Lung microvascular endothelial cell (primary cell): ENCODE results near the gene GPR17. TPM values are rescaled to one million over a fixed set of nuclear protein-coding genes. Genes with fewer than 3 reads are reported as not detected.

Experiments
- DNase-seq, 2 donors: peaks; one replicate each; pipeline versions ENCODE4 v3.0.0 to v3.0.0-alpha.2; 2010; ENCODE audit warnings: low read depth in 2 of 2
- total RNA-seq: library from RNA; depleted of rRNA; stranded (reverse); fragments of >200 nt; gene quantifications from 2 replicates; pipeline ENCODE4 v1.2.1, GENCODE V29; 2014

Gene GPR17
- total RNA-seq, 1 donor from 2014 or later, result not detected

DNA sequence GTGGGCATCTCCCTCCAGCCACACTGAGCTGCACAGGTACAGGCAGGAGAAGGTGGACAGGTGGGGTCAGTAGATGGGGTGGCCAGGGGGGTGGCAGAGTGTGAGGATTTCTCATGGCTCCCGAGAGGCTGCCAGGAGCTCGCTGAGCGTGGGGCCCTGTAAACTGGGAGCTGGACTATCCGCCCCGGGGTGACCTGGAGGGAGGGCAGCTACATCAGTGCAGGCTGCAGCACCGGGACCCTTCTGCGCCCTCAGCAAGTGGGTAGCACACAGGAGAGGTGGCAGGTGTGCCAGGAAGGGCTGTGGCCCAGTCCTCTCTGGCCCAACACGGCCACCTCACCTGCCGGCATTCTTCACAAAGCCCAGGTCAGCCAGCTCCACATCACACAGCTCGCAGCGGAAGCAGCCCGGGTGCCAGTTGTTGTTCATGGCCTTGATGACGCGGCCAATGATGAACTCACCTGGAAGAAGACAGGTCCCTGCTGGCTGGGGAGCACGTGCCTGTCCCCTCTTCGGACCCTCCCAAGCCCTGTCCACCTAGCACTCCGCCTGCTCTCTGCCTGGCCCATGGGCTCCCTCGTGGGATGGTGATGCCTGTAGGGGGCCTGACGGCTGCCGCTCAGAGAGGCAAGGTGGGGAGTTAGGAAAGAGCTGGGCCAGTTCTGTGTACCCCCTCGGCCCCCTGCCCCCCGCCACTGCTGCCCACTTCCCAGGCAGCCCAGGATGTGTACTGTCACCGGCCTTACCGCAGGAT lies 8.3 kb downstream of the GPR17 start:
- DNase-seq, result no peak

- DNase-seq, result no peak
Measured at GRCh38 chr2:127654838-127655175, 8.9 kb downstream of the GPR17 start.

DNA sequence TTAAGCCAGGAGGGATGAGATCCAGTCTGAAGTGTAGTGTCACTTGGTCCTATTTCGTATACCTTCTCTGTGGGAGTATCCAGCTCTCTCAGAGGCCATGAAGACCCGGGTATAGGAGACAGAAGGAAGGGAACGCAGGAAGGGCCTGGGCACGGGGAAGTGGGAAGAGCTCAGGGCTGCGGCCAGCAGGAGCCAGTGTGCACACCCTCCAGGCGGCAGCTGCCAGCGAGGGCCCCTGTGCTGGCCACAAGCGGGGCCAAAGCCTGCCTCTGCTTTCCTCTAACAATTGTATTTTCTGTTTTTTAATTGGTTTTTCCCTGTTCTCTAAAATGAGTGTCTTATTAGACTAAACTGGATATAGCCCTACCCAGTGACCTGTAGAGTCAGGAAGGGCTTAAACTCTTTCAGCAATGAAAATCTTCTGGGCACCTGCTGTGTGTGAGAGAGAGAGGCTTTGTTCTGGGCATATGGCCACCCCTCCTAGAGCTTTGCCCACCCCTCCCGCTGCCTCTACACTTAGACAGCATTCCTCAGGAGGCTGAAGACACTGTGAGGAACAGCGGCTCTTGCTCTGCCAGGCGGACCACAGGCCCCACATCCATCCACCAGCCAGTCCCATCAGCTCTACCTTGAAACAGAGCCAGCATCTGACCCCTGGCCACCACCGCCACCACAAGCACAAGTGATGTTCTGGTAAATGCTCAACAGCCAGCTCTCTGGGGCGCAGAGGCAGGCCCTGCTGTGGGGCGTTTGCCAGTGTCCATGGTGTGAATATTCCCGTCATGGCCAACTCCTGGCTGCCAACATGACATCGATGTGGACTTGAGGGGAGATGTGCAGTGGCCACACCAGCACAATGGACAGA lies 9.5 kb downstream of the GPR17 start:
- DNase-seq, result no peak

- DNase-seq, result no peak
Measured at GRCh38 chr2:127656569-127657231, 10.7 kb downstream of the GPR17 start.

DNA sequence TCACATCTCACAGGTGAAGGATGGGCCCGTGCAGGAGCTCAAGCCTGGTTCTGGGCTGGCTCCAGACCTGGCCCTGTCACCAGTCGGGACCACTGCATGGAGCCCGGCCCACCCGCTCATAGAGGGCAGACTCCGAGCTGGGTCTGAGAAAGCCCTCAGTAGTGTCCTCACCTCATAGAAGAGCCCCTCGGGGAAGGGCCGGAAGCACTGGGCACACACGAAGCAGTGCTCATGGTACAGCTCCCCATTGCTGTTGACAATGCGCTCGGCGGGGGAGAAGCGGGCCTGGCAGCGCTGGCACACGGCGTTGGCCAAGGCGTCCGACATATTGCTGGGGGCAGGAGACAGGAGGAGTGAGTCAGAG lies 11.3 kb downstream of the GPR17 start:
- DNase-seq, result no peak

DNA sequence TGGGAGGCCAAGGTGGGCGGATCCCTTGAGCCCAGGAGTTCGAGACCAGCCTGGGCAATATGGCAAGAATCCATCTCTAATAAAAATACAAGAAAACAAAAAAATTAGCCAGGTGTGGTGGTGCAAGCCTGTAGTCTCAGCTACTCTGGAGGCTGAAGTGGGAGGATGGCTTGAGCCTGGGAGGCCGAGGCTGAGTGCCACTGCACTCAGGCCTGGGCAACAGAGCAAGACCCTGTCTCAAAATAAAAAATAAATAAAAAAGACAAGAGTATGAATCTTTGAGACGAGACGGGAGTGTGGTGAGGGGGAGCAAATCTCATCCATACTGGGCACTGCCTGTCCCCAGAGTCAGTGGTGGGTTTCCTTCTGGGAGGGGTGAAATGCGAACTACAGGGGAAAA lies 12.2 kb downstream of the GPR17 start:
- no peak for DNase-seq

DNA sequence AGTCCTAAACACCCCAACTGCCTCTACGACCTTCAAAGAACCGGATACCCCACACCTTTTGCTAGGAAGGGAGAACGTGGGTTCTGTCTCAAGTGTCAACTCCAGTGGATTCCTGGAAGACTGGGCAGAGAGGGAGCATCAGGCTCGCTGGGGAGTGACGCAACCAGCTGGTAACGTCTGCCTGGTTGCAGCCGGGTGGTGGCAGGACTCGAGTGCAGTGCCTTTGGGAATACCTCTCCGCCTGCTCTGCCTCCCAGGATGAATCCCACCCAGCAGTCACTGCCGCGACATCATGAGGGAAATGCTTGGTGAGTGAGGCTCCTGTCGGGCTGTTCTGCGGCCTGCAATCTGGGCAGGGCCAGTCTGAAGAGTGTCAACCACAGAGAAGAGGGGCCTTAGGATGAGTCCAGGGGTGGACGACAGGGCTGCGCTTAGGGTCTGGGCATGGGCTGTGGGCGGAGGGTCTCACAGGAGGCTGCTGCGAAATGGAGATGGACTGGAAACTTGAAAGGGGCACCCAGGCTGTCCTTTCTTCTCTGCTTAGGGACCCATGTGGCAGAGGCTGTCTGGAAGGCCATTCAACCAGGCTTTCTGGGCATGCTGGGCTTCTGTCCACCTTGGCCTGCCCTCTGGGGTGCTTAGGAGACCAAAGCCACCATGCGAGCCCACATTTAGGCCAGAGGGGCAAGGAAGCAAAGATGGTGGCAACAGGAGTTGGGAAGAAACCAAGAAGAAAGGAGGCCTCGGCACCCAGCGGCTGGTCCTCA lies 12.9 kb downstream of the GPR17 start:
- no peak for DNase-seq

DNA sequence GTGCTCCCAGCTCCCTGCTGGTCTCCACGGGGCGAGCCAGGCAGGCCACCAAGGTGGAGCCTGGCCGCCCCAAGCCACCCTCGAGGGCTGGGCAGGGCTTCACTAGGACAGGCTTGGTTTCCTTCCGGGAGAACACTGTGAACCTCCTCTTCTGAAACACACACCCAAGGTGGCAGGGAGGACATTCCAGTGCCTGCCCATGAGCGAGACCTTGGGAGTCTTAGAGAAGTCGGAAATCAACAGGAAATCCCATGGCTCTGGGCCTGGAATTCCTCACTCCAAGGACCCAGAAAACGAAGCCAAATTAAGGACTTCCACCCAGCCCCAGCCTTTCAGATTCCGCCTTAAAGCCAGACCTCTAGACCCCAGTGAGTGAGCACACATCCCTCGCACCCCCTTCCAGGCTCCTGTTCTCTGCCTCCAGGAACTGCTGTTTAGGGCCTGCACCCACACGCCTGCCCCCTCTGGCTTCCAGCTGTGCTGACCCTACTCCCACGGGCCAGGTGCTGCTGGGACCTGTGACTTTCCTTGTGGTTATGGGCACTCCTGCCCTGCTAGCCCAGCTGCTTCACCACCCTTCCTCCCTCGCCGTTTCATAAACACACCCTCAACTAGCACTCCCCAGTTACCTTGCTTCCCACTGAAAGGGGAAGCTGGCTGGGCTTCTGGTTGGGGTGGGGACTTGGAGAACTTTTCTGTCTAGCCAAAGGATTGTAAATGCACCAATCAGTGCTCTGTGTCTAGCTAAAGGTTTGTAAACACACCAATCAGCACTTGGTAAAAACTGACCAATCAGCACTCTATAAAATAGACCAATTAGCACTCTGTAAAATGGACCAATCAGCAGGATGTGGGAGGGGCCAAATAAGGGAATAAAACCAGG lies 13.7 kb downstream of the GPR17 start:
- DNase-seq, result peak in 1 of 2 donors; percentile 84

GRCh38 chr2:127660291-127660578 lies 14.3 kb downstream of the GPR17 start:
- no peak for DNase-seq

DNA sequence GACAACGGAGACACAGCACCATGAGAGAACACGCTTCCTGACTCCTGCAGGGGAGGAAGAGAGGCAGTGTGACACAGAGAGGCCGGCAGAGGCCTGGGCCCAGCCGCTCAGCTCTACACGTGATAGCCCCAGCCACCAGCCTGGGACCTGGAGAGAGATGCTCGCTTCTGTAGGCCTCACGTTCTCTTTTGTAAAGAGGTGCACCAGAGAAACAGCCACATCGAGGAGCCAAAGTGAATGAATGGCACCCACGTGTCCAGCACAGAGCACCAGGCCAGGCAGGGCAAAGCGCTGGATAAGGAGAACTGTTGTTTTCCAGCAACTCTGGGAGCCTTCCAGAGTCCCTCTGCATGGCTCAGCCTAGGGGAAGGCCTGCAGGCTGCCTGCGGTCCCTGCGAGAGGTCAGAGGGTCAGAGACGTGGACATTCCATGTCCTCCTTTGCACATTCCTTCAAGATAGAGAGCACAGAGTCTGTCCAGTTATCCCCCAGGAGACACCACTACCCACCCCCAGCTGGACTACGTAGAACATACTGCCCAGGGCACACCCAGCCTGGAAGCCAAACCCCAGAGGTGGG lies 15.2 kb downstream of the GPR17 start:
- peak in 1 of 2 donors; percentile 54 for DNase-seq

DNA sequence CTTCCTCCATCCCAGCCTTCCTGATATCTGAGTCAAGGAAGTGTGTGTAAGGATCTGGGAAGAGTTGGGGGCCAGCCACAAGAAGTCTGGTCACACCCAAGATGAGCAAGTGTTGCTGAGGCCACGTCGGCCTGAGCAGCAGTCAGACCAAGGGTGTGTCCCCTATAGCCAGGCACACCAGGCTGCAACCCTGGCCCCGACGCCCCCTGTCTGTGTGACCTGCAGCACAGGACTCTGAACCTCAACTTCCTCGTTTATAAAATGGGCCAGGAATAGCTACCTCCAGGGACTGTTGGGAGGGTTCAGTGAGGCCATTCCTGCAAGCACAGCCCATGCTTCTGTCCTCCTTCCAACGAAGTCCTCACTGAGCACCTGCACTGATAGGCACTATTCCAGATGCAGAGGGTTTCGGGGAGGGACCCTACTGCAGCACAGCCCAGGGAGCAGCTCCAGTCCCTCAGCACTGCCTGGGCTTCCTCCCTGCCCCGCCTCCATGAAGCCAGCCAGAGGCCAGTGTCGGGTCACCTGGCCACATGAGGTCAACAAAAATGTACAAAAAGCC lies 16.1 kb downstream of the GPR17 start:
- DNase-seq, result peak in 1 of 2 donors; percentile 50

DNA sequence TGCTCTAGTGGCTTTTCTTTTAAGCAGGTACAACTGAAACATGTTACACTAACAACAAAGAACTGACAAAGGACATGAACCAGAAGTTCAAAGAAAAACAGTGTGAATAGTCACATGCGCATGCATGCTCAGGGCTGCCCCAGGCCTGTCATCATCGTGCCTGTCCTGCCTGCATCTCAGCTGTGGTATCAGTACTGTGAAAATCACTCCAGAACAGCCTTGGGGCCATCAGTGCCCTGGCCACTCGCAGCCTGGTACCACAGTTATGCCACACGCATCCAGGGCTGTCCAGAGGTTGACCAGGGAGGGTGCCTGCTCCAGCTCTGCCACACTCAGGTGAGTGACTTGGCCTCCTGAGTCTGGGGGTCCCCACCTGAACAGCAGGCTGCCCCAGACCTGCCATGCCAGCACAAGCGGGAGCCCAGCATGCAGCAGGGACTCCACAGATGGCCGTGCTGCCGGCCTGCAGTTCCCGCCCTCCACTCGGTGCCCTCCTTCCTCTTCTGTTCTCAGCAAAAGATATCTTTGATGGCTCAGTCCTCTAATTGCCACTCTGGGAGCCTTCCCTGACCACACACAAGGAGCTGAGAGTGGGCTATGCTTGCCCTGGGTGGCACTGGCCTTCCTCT lies 17.1 kb downstream of the GPR17 start:
- DNase-seq, result peak in 1 of 2 donors; percentile 69

DNA sequence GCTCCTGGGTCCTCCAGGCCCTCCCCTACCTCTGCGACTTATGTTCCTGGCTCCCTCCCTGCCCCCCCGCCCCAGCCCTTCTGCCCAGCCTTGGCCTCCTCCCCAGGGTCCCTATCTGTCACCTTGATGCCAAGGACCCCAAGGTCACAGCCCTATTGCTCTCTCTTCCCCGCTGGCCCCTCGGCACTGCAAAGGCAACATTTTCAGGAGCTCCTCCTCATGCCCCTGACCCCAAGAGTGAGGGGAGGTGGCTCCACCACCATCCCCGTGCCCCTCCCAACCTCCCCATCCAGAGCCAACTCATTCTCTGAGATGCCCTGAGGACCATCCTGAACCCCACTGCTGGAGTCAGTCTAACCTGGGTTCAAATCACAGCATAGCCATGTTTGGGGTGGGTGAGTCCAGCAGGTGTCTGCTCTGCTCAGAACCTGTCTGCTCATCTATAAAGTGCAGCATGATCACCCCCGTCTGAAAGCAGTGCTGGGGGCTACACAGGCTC lies 17.7 kb downstream of the GPR17 start:
- DNase-seq, result no peak

GRCh38 chr2:127664065-127664894 lies 18.3 kb downstream of the GPR17 start:
- peak; percentile 63 to 84 for DNase-seq

GRCh38 chr2:127664895-127665225 lies 18.9 kb downstream of the GPR17 start:
- no peak for DNase-seq

DNA sequence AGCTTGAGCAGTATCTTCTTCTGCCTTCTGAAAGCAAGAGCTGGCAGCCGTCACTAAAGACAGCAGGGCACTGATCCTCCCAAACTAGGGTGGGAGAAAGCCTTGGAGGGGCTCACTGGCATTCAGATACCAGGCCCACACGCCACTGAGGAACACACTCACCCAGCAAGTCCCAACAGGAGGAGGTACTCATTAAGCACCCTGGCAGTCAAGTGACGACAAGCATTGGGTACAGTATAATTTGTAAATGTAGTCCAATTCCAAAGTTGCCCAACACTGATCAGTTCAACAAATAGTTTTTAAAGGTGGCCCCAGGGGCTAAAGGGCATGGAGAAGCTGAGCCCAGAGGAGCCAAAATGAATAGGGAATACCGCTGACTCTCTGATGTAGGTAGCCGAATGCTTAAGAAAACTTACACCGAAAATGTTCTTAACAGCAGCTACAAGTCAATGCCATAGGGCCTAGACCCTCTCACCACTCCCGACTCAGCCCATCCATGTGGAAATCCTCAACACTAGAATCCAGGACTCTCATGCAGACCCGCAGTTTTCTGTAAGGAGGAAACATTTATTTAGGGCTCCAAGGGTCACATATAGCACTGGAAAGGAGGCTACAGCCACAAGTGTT lies 19.4 kb downstream of the GPR17 start:
- DNase-seq, result no peak

DNA sequence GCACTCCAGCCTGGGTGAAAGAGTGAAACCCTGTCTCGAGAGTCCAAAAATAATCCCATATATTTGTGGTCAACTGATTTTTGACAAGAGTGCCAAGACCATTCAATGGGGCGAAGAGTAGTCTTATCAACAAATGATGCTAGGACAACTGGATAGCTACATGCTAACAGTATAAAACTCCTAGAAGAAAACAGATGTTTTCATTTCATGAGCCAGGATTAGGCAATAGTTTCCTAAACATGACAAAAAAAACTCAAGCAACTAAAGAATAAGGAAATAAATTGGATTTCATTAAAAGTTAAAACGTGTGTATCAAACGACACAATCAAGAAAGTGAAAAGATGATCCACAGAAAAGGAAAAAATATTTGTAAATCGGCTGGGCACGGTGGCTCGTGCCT lies 23.1 kb downstream of the GPR17 start:
- no peak for DNase-seq
